Measurements from ENCODE around the gene CDH13. TPM values are rescaled to one million over a fixed set of nuclear protein-coding genes. Genes with fewer than 3 reads are reported as not detected.

CDH13 gene
- total and polyA plus RNA-seq, 9 of the 15 experiments (the other 6 are each of a cell fraction or from before 2014, with no cell fraction given) = 0.03 TPM; not detected in 8

DNA sequence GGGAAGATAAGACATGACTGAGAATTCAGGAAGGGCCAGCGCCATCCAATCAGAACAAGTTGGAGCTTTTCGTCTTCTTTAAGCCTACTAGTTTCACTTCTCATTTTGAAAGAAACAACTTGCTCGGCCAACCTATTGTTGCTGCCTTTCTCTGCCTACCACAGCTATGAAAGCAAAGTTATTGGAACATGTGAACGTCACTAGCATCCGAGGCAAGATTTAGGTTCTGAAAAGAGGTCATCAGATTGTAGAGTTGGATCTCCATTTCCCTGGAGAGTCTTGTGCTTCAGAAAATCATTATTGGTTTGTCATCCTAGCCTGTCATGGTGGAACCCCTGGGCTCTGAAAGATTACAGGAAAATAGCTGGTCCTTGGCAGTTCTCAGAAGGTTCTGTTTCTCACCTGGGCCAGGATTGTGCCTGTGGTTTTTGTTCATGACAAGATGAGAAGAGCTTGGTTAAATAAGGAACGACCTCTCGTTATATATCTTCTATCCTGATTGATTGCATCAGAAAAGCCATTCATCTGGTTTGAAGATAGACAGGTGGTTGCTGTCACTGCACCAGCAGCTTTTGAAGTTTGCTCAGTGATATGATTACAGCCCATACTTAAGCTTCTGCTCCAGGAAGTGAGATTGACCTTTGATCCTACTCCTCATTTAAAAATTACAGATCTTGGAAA lies 25.3 kb downstream of the CDH13 start (continued):
- TF ChIP-seq, protein P1, sequence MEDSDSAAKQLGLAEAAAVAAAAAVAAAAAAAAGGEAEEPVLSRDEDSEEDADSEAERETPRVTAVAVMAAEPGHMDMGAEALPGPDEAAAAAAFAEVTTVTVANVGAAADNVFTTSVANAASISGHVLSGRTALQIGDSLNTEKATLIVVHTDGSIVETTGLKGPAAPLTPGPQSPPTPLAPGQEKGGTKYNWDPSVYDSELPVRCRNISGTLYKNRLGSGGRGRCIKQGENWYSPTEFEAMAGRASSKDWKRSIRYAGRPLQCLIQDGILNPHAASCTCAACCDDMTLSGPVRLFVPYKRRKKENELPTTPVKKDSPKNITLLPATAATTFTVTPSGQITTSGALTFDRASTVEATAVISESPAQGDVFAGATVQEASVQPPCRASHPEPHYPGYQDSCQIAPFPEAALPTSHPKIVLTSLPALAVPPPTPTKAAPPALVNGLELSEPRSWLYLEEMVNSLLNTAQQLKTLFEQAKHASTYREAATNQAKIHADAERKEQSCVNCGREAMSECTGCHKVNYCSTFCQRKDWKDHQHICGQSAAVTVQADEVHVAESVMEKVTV (CRISPR knock-in tag; IDR thresholded peaks at IDR 0.05) = no peak
- TF ChIP-seq, protein P2, sequence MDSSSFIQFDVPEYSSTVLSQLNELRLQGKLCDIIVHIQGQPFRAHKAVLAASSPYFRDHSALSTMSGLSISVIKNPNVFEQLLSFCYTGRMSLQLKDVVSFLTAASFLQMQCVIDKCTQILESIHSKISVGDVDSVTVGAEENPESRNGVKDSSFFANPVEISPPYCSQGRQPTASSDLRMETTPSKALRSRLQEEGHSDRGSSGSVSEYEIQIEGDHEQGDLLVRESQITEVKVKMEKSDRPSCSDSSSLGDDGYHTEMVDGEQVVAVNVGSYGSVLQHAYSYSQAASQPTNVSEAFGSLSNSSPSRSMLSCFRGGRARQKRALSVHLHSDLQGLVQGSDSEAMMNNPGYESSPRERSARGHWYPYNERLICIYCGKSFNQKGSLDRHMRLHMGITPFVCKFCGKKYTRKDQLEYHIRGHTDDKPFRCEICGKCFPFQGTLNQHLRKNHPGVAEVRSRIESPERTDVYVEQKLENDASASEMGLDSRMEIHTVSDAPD (CRISPR knock-in tag; IDR thresholded peaks at IDR 0.05) = no peak
- no peak for TF ChIP-seq MAZ (CRISPR knock-in tag; conservative IDR thresholded peaks at IDR 0.05 in 1 of 2, IDR thresholded peaks at IDR 0.05 in 1 of 2)

DNA sequence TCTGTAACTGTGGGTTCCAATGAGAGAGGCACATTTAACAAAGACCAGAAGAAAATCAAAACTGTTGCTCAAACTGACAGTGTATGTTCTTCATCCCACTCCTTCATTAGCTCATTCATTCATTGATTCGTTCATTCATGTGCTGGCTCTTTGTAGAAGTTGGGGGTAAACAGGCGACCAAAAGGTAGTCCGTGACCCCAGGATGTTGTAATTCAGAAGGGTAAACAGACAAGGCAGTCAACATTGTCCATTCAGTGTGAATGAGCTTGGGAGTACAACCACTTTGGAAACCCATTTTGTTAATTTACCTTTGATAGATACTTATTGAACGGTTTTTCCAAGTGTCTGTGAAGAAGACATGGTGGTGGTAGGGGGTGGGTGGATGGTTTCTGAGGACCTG lies 26.1 kb downstream of the CDH13 start:
- no peaks in the 10 kb centered on the region for H4K20me1 ChIP-seq (replicated peaks; ENCODE audit: control insufficient read depth, insufficient read depth, low read length)
- H3K4me1 ChIP-seq (replicated peaks in 1 of 2; ENCODE audit: control insufficient read depth in 2 of 2, insufficient read depth in 2 of 2, low read length in 2 of 2) = no peaks in the 10 kb centered on the region
- 1% methylated on average over 4 of the region's 4 CpGs for WGBS (ENCODE audit: insufficient coverage, low coverage, missing lambda C conversion rate)
- H3K9me3 ChIP-seq (replicated peaks; ENCODE audit: control insufficient read depth, insufficient read depth, low read depth, low read length) = no peaks in the 10 kb centered on the region
- FAIRE-seq (no peak), DNase-seq (ENCODE audit: extremely low read depth in 1 of 4, low spot score in 3 of 4) (no peak), ATAC-seq (no peak)
- ChIA-PET CTCF (ENCODE audit: low intra/inter-chr PET ratio) (no interaction called here), POLR2A (no interaction called here)
- intact Hi-C loops (cut with micrococcal nuclease) (no loop called here), in situ Hi-C loops (cut with MboI) (no loop called here)
- no peaks in the 10 kb centered on the region for H3K27me3 ChIP-seq (ENCODE audit: control insufficient read depth in 2 of 2, insufficient read depth in 2 of 2, low read length in 2 of 2)
- no peaks in the 10 kb centered on the region for H3K79me2 ChIP-seq (ENCODE audit: control insufficient read depth, insufficient read depth, low read length)
- H3K9ac ChIP-seq (ENCODE audit: insufficient read depth in 1 of 2, low read depth in 2 of 2, low read length in 2 of 2) = no peak overlapping the region
- BruUV-seq (replicated peaks) = no TSS peak
- no peaks in the 10 kb centered on the region for H3K9me1 ChIP-seq (ENCODE audit: control insufficient read depth, insufficient read depth, low read length)
- H2AFZ ChIP-seq (ENCODE audit: low read depth, low read length) = no peak overlapping the region
- H3K36me3 ChIP-seq (ENCODE audit: control insufficient read depth, insufficient read depth, low read length) = no peaks in the 10 kb centered on the region
- no peak overlapping the region for H3K27ac ChIP-seq (ENCODE audit: extremely low read depth, low read depth, low read length)
- H3K4me2 ChIP-seq (ENCODE audit: insufficient read depth, low read length) = no peak overlapping the region
- no peak overlapping the region for H3K4me3 ChIP-seq
- TF ChIP-seq ZFPM2 (CRISPR knock-in tag; IDR thresholded peaks at IDR 0.05) = no peak
- TF ChIP-seq, protein P3, sequence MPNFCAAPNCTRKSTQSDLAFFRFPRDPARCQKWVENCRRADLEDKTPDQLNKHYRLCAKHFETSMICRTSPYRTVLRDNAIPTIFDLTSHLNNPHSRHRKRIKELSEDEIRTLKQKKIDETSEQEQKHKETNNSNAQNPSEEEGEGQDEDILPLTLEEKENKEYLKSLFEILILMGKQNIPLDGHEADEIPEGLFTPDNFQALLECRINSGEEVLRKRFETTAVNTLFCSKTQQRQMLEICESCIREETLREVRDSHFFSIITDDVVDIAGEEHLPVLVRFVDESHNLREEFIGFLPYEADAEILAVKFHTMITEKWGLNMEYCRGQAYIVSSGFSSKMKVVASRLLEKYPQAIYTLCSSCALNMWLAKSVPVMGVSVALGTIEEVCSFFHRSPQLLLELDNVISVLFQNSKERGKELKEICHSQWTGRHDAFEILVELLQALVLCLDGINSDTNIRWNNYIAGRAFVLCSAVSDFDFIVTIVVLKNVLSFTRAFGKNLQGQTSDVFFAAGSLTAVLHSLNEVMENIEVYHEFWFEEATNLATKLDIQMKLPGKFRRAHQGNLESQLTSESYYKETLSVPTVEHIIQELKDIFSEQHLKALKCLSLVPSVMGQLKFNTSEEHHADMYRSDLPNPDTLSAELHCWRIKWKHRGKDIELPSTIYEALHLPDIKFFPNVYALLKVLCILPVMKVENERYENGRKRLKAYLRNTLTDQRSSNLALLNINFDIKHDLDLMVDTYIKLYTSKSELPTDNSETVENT (CRISPR knock-in tag; IDR thresholded peaks at IDR 0.05) = no peak
- TF ChIP-seq, protein P4, sequence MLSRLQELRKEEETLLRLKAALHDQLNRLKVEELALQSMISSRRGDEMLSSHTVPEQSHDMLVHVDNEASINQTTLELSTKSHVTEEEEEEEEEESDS (CRISPR knock-in tag; IDR thresholded peaks at IDR 0.05) = no peak
- TF ChIP-seq, protein P2 (CRISPR knock-in tag; IDR thresholded peaks at IDR 0.05) = no peak
- TF ChIP-seq, protein P5, sequence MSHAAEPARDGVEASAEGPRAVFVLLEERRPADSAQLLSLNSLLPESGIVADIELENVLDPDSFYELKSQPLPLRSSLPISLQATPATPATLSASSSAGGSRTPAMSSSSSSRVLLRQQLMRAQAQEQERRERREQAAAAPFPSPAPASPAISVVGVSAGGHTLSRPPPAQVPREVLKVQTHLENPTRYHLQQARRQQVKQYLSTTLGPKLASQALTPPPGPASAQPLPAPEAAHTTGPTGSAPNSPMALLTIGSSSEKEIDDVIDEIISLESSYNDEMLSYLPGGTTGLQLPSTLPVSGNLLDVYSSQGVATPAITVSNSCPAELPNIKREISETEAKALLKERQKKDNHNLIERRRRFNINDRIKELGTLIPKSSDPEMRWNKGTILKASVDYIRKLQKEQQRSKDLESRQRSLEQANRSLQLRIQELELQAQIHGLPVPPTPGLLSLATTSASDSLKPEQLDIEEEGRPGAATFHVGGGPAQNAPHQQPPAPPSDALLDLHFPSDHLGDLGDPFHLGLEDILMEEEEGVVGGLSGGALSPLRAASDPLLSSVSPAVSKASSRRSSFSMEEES (CRISPR knock-in tag; IDR thresholded peaks at IDR 0.05) = no peak

Data from K562 (cell line).